ENCODE measurements around the gene XPC.

The XPC gene

GRCh38 chr3:14169871-14170270, 8.5 kb downstream of the XPC start:
- no peak for DNase-seq

- DNase-seq: no peak
These were observed 9.0 kb downstream of the XPC start for GRCh38 chr3:14169435-14169834.

- no peak for DNase-seq
These were observed 11.4 kb downstream of the XPC start for GRCh38 chr3:14166877-14167603.

GRCh38 chr3:14162178-14162577, 16.2 kb downstream of the XPC start:
- DNase-seq: no peak

- DNase-seq: no peak
These were observed 17.1 kb downstream of the XPC start for GRCh38 chr3:14161282-14161681.

GRCh38 chr3:14159426-14159825, 19.0 kb downstream of the XPC start:
- DNase-seq: no peak

GRCh38 chr3:14158370-14158769, 20.0 kb downstream of the XPC start:
- no peak for DNase-seq

- DNase-seq: no peak
These were observed 20.4 kb downstream of the XPC start for GRCh38 chr3:14157951-14158350.

GRCh38 chr3:14156843-14157561, 21.4 kb downstream of the XPC start:
- no peak for DNase-seq

- DNase-seq: no peak
These were observed 22.2 kb downstream of the XPC start for GRCh38 chr3:14156201-14156600.

- no peak for DNase-seq
These were observed 23.4 kb downstream of the XPC start for GRCh38 chr3:14154895-14155440.

GRCh38 chr3:14154276-14154675, 24.1 kb downstream of the XPC start:
- DNase-seq: no peak

GRCh38 chr3:14153663-14154062, 24.7 kb downstream of the XPC start:
- DNase-seq: no peak

GRCh38 chr3:14152963-14153355, 25.4 kb downstream of the XPC start:
- DNase-seq: no peak

- peak; percentile 53 for DNase-seq
These were observed 26.0 kb downstream of the XPC start for GRCh38 chr3:14152233-14152962.

- no peak for DNase-seq
These were observed 26.8 kb downstream of the XPC start for GRCh38 chr3:14151471-14152083.

GRCh38 chr3:14150491-14151230, 27.7 kb downstream of the XPC start:
- DNase-seq: no peak

- no peak for DNase-seq
These were observed 28.3 kb downstream of the XPC start for GRCh38 chr3:14150078-14150477.

- DNase-seq: peak; percentile 17
These were observed 30.1 kb downstream of the XPC start for GRCh38 chr3:14148041-14148985.

- DNase-seq: no peak
These were observed 30.8 kb downstream of the XPC start for GRCh38 chr3:14147617-14148016.

- no peak for DNase-seq
These were observed 31.4 kb downstream of the XPC start for GRCh38 chr3:14147066-14147435.
